Neural progenitor cell (in vitro differentiated cells): ENCODE data around the gene SSC5D. TPM values are rescaled to one million over a fixed set of nuclear protein-coding genes. Genes with fewer than 3 reads are reported as not detected.

Experiments used
- DNase-seq: peaks from one replicate; pipeline ENCODE4 v3.0.0-alpha.2; 2016; ENCODE audit warnings: low spot score
- H2AFZ ChIP-seq: fragments of 200-600 bp; sonication (generic); replicated peaks from 2 replicates; pipeline ENCODE4 v1.6.1; 2016; ENCODE audit warnings: antibody characterized with exemption
- H3F3A ChIP-seq: fragments of 200-600 bp; sonication (generic); 2 replicates; pipeline ENCODE4 v1.6.1; 2016; ENCODE audit warnings: antibody characterized with exemption, low read depth
- H3K27ac ChIP-seq: fragments of 200-600 bp; sonication (generic); 2 replicates; pipeline ENCODE4 v1.5.1; 2016; ENCODE audit warnings: mild to moderate bottlenecking
- H3K27me3 ChIP-seq: fragments of 200-600 bp; sonication (generic); 2 replicates; pipeline ENCODE4 v1.6.1; 2016; ENCODE audit warnings: mild to moderate bottlenecking, moderate library complexity
- H3K36me3 ChIP-seq: fragments of 200-600 bp; sonication (generic); 2 replicates; pipeline ENCODE4 v1.5.1; 2016
- H3K4me1 ChIP-seq: fragments of 200-600 bp; sonication (generic); 2 replicates; pipeline ENCODE4 v1.6.1; 2016; ENCODE audit warnings: mixed run types
- H3K4me2 ChIP-seq: fragments of 200-600 bp; sonication (generic); 2 replicates; pipeline ENCODE4 v1.6.1; 2016
- H3K4me3 ChIP-seq: fragments of 200-600 bp; sonication (generic); 2 replicates; pipeline ENCODE4 v1.5.1; 2016
- H3K79me2 ChIP-seq: fragments of 200-600 bp; sonication (generic); 2 replicates; pipeline ENCODE4 v1.6.1; 2016; ENCODE audit warnings: low read depth
- H3K9ac ChIP-seq: fragments of 200-600 bp; sonication (generic); 2 replicates; pipeline ENCODE4 v1.6.1; 2016
- H3K9me3 ChIP-seq: fragments of 200-600 bp; sonication (generic); 2 replicates; pipeline ENCODE4 v1.5.1; 2016; ENCODE audit warnings: low read depth
- H4K20me1 ChIP-seq: fragments of 200-600 bp; sonication (generic); 2 replicates; pipeline ENCODE4 v1.6.1; 2016; ENCODE audit warnings: low read depth
- H3K27ac Mint-ChIP-seq: 3 replicates; pipeline ENCODE4 v1.8.0; 2021; ENCODE audit warnings: mixed read lengths
- H3K27me3 Mint-ChIP-seq: 2 replicates; pipeline ENCODE4 v1.8.0; 2022; ENCODE audit warnings: low read depth, mild to moderate bottlenecking, inconsistent platforms, moderate library complexity, mixed read lengths; ENCODE audit not compliant: insufficient read depth
- H3K36me3 Mint-ChIP-seq: 3 replicates; pipeline ENCODE4 v1.8.0; 2021; ENCODE audit warnings: mixed read lengths
- H3K4me1 Mint-ChIP-seq: 3 replicates; pipeline ENCODE4 v1.8.0; 2021; ENCODE audit warnings: mixed read lengths
- H3K4me3 Mint-ChIP-seq: 3 replicates; pipeline ENCODE4 v1.8.0; 2021; ENCODE audit warnings: mild to moderate bottlenecking, moderate library complexity, mixed read lengths
- H3K9me3 Mint-ChIP-seq: 3 replicates; pipeline ENCODE4 v1.8.0; 2020; ENCODE audit warnings: mixed read lengths
- CTCF ChIP-seq: fragments of 200-600 bp; sonication (generic); IDR thresholded peaks from 2 replicates; pipeline ENCODE4 v1.5.1; 2017; ENCODE audit warnings: antibody characterized with exemption, mild to moderate bottlenecking
- EZH2 ChIP-seq: fragments of 200-600 bp; sonication (generic); IDR thresholded peaks from 2 replicates; pipeline ENCODE4 v1.6.1; 2017; ENCODE audit warnings: antibody characterized with exemption, mild to moderate bottlenecking, moderate library complexity
- EZH2phosphoT487 ChIP-seq: fragments of 200-600 bp; sonication (generic); IDR thresholded peaks from 2 replicates; pipeline ENCODE4 v1.6.1; 2017; ENCODE audit warnings: antibody characterized with exemption
- total RNA-seq: library from RNA; depleted of rRNA; stranded (reverse); fragments of >200 nt; gene quantifications from 2 replicates; pipeline ENCODE4 v1.2.3, GENCODE V29; 2015; ENCODE audit warnings: low replicate concordance

The SSC5D gene
- total RNA-seq, 1 donor from 2014 or later = not detected

- H4K20me1 ChIP-seq = peaks cover 25% of the 10 kb centered on the region
- peaks cover 34% of the 10 kb centered on the region for H3K4me1 ChIP-seq
- Mint-ChIP-seq H3K36me3 (no peaks in the 10 kb centered on the region), H3K4me3 (no peak overlapping the region), H3K4me1 (peaks cover 31% of the 10 kb centered on the region), H3K9me3 (no peaks in the 10 kb centered on the region), H3K27me3 (peaks cover 7% of the 10 kb centered on the region), H3K27ac (no peak overlapping the region)
- H3K79me2 ChIP-seq = peaks cover 14% of the 10 kb centered on the region
- H3K4me2 ChIP-seq = peak overlapping the region; percentile 73
- H3K36me3 ChIP-seq = no peaks in the 10 kb centered on the region
- no peaks in the 10 kb centered on the region for H3K27me3 ChIP-seq
- H2AFZ ChIP-seq = no peak overlapping the region
- no peak overlapping the region for H3K9ac ChIP-seq
- no peak for TF ChIP-seq EZH2phosphoT487
- no peak for TF ChIP-seq CTCF
- no peak for TF ChIP-seq EZH2
- H3K4me3 ChIP-seq = no peak overlapping the region
- H3K9me3 ChIP-seq = no peaks in the 10 kb centered on the region
- DNase-seq = no peak
- peaks cover 11% of the 10 kb centered on the region for H3F3A ChIP-seq
- H3K27ac ChIP-seq = no peak overlapping the region
These were observed 1.7 kb downstream of the SSC5D start for GRCh38 chr19:55489711-55490477.

- no peaks in the 10 kb centered on the region for H3K27me3 ChIP-seq
- no peak overlapping the region for H3K9ac ChIP-seq
- H3K4me1 ChIP-seq = peaks cover 31% of the 10 kb centered on the region
- no peaks in the 10 kb centered on the region for H3K9me3 Mint-ChIP-seq
- H3K4me1 Mint-ChIP-seq = peaks cover 34% of the 10 kb centered on the region
- H3K36me3 Mint-ChIP-seq = no peaks in the 10 kb centered on the region
- no peaks in the 10 kb centered on the region for H3K9me3 ChIP-seq
- H3K27ac Mint-ChIP-seq = peak overlapping the region; percentile 89
- no peaks in the 10 kb centered on the region for H3K36me3 ChIP-seq
- H3K4me3 Mint-ChIP-seq = no peak overlapping the region
- H3F3A ChIP-seq = peaks cover 11% of the 10 kb centered on the region
- no peak overlapping the region for H3K4me2 ChIP-seq
- peaks cover 22% of the 10 kb centered on the region for H4K20me1 ChIP-seq
- TF ChIP-seq EZH2 (no peak), EZH2phosphoT487 (no peak), CTCF (no peak)
- H2AFZ ChIP-seq = no peak overlapping the region
- H3K4me3 ChIP-seq = no peak overlapping the region
- H3K27me3 Mint-ChIP-seq = peaks cover 7% of the 10 kb centered on the region
- DNase-seq = no peak
- peaks cover 7% of the 10 kb centered on the region for H3K79me2 ChIP-seq
- no peak overlapping the region for H3K27ac ChIP-seq
These were observed 2.5 kb downstream of the SSC5D start for GRCh38 chr19:55490478-55491432.

- Histone ChIP-seq H4K20me1 (peaks cover 13% of the 10 kb centered on the region), H2AFZ (no peak overlapping the region), H3K79me2 (no peaks in the 10 kb centered on the region), H3K4me1 (peaks cover 21% of the 10 kb centered on the region), H3F3A (peaks cover 7% of the 10 kb centered on the region), H3K36me3 (no peaks in the 10 kb centered on the region), H3K4me2 (no peak overlapping the region), H3K27ac (no peak overlapping the region), H3K9me3 (no peaks in the 10 kb centered on the region), H3K27me3 (no peaks in the 10 kb centered on the region), H3K4me3 (no peak overlapping the region), H3K9ac (no peak overlapping the region)
- Mint-ChIP-seq H3K4me3 (no peak overlapping the region), H3K36me3 (no peaks in the 10 kb centered on the region), H3K4me1 (peaks cover 32% of the 10 kb centered on the region), H3K9me3 (no peaks in the 10 kb centered on the region), H3K27me3 (peaks cover 6% of the 10 kb centered on the region), H3K27ac (peak overlapping the region; percentile 38)
- TF ChIP-seq EZH2phosphoT487 (no peak), CTCF (no peak), EZH2 (no peak)
- no peak for DNase-seq
These were observed 3.5 kb downstream of the SSC5D start for GRCh38 chr19:55491546-55492360.
